Measurements from ENCODE around the gene PTH1R. TPM values are rescaled to one million over a fixed set of nuclear protein-coding genes. Genes with fewer than 3 reads are reported as not detected.

PTH1R gene
- total and polyA plus RNA-seq, 3 donors from 2014 or later: 8.4 to 11.3 (median 10.2) TPM

GRCh38 chr3:46918202-46918601, 40.7 kb downstream of the PTH1R start:
- intact Hi-C loops (cut with DNase I; ENCODE audit: low total_unique reads): no loop called here
- H3K36me3 ChIP-seq (ENCODE audit: low read depth, missing control alignments): no peaks in the 10 kb centered on the region
- no peak overlapping the region for H3K27ac ChIP-seq
- TF ChIP-seq, protein P1, sequence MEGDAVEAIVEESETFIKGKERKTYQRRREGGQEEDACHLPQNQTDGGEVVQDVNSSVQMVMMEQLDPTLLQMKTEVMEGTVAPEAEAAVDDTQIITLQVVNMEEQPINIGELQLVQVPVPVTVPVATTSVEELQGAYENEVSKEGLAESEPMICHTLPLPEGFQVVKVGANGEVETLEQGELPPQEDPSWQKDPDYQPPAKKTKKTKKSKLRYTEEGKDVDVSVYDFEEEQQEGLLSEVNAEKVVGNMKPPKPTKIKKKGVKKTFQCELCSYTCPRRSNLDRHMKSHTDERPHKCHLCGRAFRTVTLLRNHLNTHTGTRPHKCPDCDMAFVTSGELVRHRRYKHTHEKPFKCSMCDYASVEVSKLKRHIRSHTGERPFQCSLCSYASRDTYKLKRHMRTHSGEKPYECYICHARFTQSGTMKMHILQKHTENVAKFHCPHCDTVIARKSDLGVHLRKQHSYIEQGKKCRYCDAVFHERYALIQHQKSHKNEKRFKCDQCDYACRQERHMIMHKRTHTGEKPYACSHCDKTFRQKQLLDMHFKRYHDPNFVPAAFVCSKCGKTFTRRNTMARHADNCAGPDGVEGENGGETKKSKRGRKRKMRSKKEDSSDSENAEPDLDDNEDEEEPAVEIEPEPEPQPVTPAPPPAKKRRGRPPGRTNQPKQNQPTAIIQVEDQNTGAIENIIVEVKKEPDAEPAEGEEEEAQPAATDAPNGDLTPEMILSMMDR (IDR thresholded peaks at IDR 0.05): no peak
- no peak for TF ChIP-seq POLR2A (IDR thresholded peaks at IDR 0.05)
- no peaks in the 10 kb centered on the region for H3K27me3 ChIP-seq
- H3K4me1 ChIP-seq: no peaks in the 10 kb centered on the region
- no peaks in the 10 kb centered on the region for H3K9me3 ChIP-seq
- no peak for DNase-seq
- WGBS, 2 donors: 94 to 97% methylated on average over 1 of the region's 1 CpG
- H3K4me3 ChIP-seq: no peak overlapping the region

GRCh38 chr3:46918634-46919033, 41.1 kb downstream of the PTH1R start:
- TF ChIP-seq POLR2A (IDR thresholded peaks at IDR 0.05): no peak
- TF ChIP-seq, protein P1 (IDR thresholded peaks at IDR 0.05): no peak
- no peak for DNase-seq
- no peaks in the 10 kb centered on the region for H3K36me3 ChIP-seq (ENCODE audit: low read depth, missing control alignments)
- intact Hi-C loops (cut with DNase I; ENCODE audit: low total_unique reads): no loop called here
- H3K4me3 ChIP-seq: no peak overlapping the region
- WGBS, 2 donors: 94 to 95% methylated on average over 4 of the region's 4 CpGs
- no peak overlapping the region for H3K27ac ChIP-seq
- no peaks in the 10 kb centered on the region for H3K4me1 ChIP-seq
- H3K9me3 ChIP-seq: no peaks in the 10 kb centered on the region
- H3K27me3 ChIP-seq: no peaks in the 10 kb centered on the region

GRCh38 chr3:46921041-46921440, 43.5 kb downstream of the PTH1R start:
- H3K9me3 ChIP-seq: no peaks in the 10 kb centered on the region
- no peaks in the 10 kb centered on the region for H3K36me3 ChIP-seq (ENCODE audit: low read depth, missing control alignments)
- no peak for TF ChIP-seq POLR2A (IDR thresholded peaks at IDR 0.05)
- TF ChIP-seq, protein P1 (IDR thresholded peaks at IDR 0.05): no peak
- intact Hi-C loops (cut with DNase I; ENCODE audit: low total_unique reads): loop anchor here (5.0 kb wide), 1 partner anchor 76 kb away; no protein-coding TSS in a partner anchor
- WGBS, 2 donors: 96 to 100% methylated on average over 3 to 4 of the region's 4 CpGs
- H3K4me3 ChIP-seq: no peak overlapping the region
- no peak for DNase-seq
- H3K4me1 ChIP-seq: peaks cover 7% of the 10 kb centered on the region
- no peaks in the 10 kb centered on the region for H3K27me3 ChIP-seq
- no peak overlapping the region for H3K27ac ChIP-seq

DNA sequence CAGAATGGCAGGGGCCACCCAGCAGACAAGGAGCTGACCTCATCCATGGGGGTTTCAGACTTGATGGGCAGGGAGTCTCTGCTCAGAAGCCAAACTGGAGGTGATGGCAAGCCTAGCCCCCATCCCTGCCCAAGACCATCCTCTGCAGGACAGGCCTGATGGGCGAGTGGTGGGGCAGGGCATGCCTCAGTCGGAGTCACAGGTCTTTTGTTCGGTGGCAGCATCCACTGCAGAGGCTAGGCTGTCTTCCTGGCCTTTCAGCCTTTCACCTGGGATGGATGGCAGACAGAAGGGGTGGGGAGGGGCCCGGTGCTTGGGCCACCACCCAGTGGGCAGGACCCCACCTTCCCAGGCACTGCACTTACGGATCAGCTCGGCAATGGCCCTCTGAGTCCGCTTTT, 44.4 kb downstream of the PTH1R start:
- Histone ChIP-seq H3K27me3 (no peaks in the 10 kb centered on the region), H3K9me3 (no peaks in the 10 kb centered on the region), H3K36me3 (ENCODE audit: low read depth, missing control alignments) (no peaks in the 10 kb centered on the region), H3K4me3 (no peak overlapping the region), H3K27ac (no peak overlapping the region), H3K4me1 (peaks cover 15% of the 10 kb centered on the region)
- intact Hi-C loops (cut with DNase I; ENCODE audit: low total_unique reads): loop anchor here (5.0 kb wide), 1 partner anchor 75 kb away; no protein-coding TSS in a partner anchor
- DNase-seq: no peak
- TF ChIP-seq POLR2A (IDR thresholded peaks at IDR 0.05): no peak
- TF ChIP-seq, protein P1 (IDR thresholded peaks at IDR 0.05): no peak
- 89 to 100% methylated on average over 3 to 7 of the region's 7 CpGs for WGBS, 2 donors

GRCh38 chr3:46922426-46922825, 44.9 kb downstream of the PTH1R start:
- H3K9me3 ChIP-seq: no peaks in the 10 kb centered on the region
- TF ChIP-seq, protein P1 (IDR thresholded peaks at IDR 0.05): no peak
- no peak for TF ChIP-seq POLR2A (IDR thresholded peaks at IDR 0.05)
- intact Hi-C loops (cut with DNase I; ENCODE audit: low total_unique reads): loop anchor here (5.0 kb wide), 1 partner anchor 75 kb away; no protein-coding TSS in a partner anchor
- H3K27me3 ChIP-seq: no peaks in the 10 kb centered on the region
- H3K4me3 ChIP-seq: no peak overlapping the region
- no peaks in the 10 kb centered on the region for H3K36me3 ChIP-seq (ENCODE audit: low read depth, missing control alignments)
- H3K27ac ChIP-seq: no peak overlapping the region
- peaks cover 18% of the 10 kb centered on the region for H3K4me1 ChIP-seq
- 94 to 99% methylated on average over 4 of the region's 4 CpGs for WGBS, 2 donors
- no peak for DNase-seq

Data from testis (tissue), 3 donors.